Uterus (tissue), 2 donors: Measurements from ENCODE around the gene RAB12.

Experiments
- CTCF ChIP-seq, 4 experiments: fragments of 200-600 bp in 2 of 4; fragments of 450-650 bp in 2 of 4; sonication (generic) in 2 of 4; IDR thresholded peaks; one replicate each; pipeline ENCODE4 v1.5.1; 2016 to 2019; ENCODE audit warnings: antibody characterized with exemption in 4 of 4, mild to moderate bottlenecking in 2 of 4, moderate library complexity in 1 of 4
- POLR2A ChIP-seq, 2 donors: fragments of 450-650 bp; IDR thresholded peaks; one replicate each; pipeline ENCODE4 v1.6.1; 2016; ENCODE audit warnings: antibody characterized with exemption in 2 of 2, mild to moderate bottlenecking in 1 of 2, moderate library complexity in 1 of 2

GRCh38 chr18:8561123-8561910 lies 47.9 kb upstream of the RAB12 start:
- TF ChIP-seq POLR2A (IDR thresholded peaks at IDR 0.05) (no peak), CTCF (IDR thresholded peaks at IDR 0.05) (no peak)
